ENCODE measurements around the gene EFCAB6. TPM values are rescaled to one million over a fixed set of nuclear protein-coding genes. Genes with fewer than 3 reads are reported as not detected.
A peak's percentile ranks its signal among the peaks of the same experiment; 100 is the strongest.

Gene EFCAB6
- total RNA-seq, 2 experiments from 2014 or later: 0.26 to 0.39 TPM

DNA sequence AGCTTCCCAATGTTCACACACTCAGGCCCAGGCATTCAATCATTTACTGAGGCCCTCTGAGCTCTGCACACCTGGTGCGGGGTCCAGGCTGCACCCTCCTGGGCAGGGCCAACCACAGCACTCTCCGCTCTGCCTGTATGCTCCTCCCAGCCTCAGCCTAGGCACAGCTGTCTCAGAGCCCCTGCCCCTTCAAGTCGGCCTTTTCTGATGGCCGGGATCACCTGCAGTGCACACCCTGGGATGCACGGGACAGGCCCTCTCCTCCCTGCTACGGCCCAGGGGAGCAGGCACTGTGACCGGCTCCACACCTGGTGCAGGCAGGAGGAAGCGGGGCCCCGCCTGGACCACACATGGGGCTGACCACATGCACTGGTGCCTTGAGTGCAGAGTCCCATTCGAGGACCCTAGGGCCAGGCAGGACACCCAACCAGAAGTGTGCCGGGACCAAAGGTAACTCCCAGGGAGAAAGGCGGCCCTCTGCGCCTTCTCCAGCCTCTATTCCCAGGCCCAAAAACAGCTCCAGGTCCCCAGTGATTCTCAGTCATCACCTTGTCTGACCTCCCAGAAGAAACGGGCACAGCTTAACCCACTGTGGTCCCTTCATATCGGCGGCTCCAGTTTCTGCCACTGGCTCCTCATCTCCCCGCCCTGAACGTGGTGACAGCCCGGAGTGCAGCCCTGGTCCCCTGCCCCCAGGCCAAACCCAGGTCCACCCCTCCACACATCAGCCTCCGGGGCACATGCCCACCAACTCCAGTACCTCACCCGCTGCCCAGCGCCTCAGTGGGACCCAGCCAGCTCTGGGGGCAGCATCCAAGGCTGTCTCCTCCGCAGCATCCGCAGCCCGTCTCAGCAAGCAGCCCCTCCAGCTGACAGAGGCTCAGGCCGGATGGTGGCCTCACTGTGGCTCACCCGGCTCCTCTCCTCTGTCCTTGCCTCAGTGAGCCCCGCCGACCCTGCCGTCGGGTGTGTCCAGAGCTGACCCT is 32.7 kb upstream of the EFCAB6 start:
- no peak overlapping the region for H3K4me3 Mint-ChIP-seq
- POLR2A ChIA-PET: no interaction called here
- H3K9me3 Mint-ChIP-seq (ENCODE audit: insufficient read depth): no peaks in the 10 kb centered on the region
- no peaks in the 10 kb centered on the region for H3K27me3 Mint-ChIP-seq (ENCODE audit: low read depth)
- H3K27ac Mint-ChIP-seq: no peak overlapping the region
- H3K36me3 Mint-ChIP-seq (ENCODE audit: low read depth): no peaks in the 10 kb centered on the region
- ATAC-seq (no peak), DNase-seq (no peak)
- H3K4me1 Mint-ChIP-seq (ENCODE audit: low read depth): no peaks in the 10 kb centered on the region
- CTCF ChIA-PET: no interaction called here

DNA sequence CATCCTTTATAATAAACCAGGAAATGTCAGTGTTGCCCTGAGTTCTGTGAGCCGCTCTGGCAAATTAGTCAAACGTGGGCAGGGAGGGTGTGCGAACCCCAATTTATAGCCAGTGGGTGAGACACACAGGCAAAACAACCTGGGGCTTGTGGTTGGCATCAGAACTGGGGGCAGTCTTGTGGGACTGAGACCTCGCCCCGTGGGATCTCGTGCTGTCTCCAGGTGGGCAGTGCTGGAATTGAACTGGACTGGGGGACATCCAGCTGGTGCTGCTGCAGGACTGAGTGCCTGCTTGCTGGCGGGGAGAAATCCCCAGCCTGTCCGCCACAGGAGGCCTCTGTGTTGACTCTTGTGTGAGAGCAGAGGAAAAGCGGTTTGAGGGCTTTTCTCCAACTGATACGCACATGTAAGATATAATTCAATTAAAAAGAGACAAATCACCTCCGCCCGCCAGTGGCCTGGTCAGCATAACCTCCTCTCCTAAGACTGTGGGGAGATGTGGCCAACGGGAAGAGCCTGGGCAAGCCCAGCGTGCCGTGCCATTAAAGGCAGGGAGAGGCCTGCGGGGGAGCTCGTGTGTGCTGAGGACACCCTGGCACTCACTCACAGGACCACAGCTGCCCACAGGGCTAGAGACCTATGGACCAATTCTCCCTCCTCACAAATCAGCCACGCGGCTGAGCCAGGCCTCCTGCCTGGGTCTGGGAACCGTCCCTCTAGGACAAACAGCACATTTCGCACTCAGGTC is 31.9 kb upstream of the EFCAB6 start:
- DNase-seq (no peak), ATAC-seq (no peak)
- H3K4me1 Mint-ChIP-seq (ENCODE audit: low read depth): no peaks in the 10 kb centered on the region
- H3K27me3 Mint-ChIP-seq (ENCODE audit: low read depth): no peaks in the 10 kb centered on the region
- CTCF ChIA-PET: no interaction called here
- H3K9me3 Mint-ChIP-seq (ENCODE audit: insufficient read depth): no peaks in the 10 kb centered on the region
- no peak overlapping the region for H3K27ac Mint-ChIP-seq
- no peak overlapping the region for H3K4me3 Mint-ChIP-seq
- no peaks in the 10 kb centered on the region for H3K36me3 Mint-ChIP-seq (ENCODE audit: low read depth)
- POLR2A ChIA-PET: no interaction called here

DNA sequence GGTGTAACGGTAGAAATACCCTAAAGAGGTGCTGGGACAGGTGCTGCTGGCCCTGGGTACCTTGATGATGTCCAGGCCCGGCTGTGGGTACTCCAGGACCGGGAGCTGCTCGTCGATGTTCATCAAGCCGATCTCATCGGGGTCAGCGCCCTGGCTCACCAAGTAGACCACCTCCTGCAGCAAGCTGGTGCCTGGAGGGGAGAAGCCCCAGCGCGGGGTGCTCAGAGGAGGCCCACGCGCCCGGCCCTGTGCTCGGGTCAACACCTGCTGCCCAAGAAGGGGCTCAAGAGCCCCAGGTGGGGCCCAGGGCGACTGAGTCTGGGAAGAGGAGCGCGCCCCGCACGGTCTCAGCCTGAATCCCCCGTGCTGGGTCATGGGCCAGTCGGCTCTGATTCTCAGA is 29.6 kb upstream of the EFCAB6 start:
- H3K27me3 Mint-ChIP-seq (ENCODE audit: low read depth): no peaks in the 10 kb centered on the region
- no peaks in the 10 kb centered on the region for H3K36me3 Mint-ChIP-seq (ENCODE audit: low read depth)
- ChIA-PET POLR2A (interaction anchor here (0.5 kb wide), 1 partner anchor 83 kb away, joined by 3 read pairs; no protein-coding TSS in a partner anchor), CTCF (no interaction called here)
- no peaks in the 10 kb centered on the region for H3K9me3 Mint-ChIP-seq (ENCODE audit: insufficient read depth)
- no peak for ATAC-seq
- no peaks in the 10 kb centered on the region for H3K4me1 Mint-ChIP-seq (ENCODE audit: low read depth)
- no peak overlapping the region for H3K4me3 Mint-ChIP-seq
- no peak overlapping the region for H3K27ac Mint-ChIP-seq
- no peak for DNase-seq

DNA sequence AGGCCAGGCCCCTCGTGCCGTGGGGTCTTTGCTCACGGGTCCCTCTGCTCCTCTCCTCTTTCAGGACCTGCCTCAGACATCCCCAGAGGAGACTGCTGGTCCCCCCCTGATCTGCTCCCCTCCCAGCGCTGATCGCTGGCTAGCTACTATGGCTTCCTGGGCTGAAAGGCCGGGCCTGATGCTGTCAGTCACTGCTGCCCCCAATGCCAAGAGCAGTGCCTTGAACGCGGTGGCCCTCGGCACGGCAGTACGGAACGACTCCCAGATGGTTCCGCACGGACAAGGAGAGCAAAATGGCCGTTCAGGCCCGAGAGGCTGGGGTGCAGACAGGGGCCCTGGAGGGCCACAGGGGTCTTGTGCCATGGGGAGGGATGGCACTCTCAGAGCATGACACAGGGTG is 28.7 kb upstream of the EFCAB6 start:
- H3K27me3 Mint-ChIP-seq (ENCODE audit: low read depth): no peaks in the 10 kb centered on the region
- CTCF ChIA-PET: no interaction called here

DNA sequence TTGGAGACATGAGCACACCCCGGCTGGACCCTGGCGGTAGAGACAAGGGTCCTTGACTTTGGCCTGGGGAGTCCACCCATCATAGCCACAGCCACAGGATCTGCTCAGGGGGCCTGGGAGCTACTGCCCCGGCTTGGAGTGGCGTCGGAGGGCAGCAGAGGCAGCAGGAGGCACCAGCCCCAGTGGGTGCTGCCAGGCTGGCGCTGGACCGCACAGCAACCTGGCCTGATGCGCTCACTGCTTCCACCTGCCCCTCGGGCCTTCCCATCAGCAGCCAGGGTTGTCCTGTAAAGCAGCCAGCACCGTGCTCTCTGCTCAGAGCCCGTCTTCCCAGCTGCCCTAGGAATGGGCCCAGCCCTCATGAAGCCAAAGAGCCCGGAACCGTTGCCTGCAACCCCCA is 28.3 kb upstream of the EFCAB6 start:
- ChIA-PET POLR2A (no interaction called here), CTCF (no interaction called here)
- DNase-seq (no peak), ATAC-seq (no peak)
- H3K27ac Mint-ChIP-seq: no peak overlapping the region
- no peaks in the 10 kb centered on the region for H3K9me3 Mint-ChIP-seq (ENCODE audit: insufficient read depth)
- no peak overlapping the region for H3K4me3 Mint-ChIP-seq
- no peaks in the 10 kb centered on the region for H3K4me1 Mint-ChIP-seq (ENCODE audit: low read depth)
- no peaks in the 10 kb centered on the region for H3K36me3 Mint-ChIP-seq (ENCODE audit: low read depth)
- peaks cover 2% of the 10 kb centered on the region for H3K27me3 Mint-ChIP-seq (ENCODE audit: low read depth)

More for the DNA sequence above, 28.7 kb upstream of the EFCAB6 start:
- DNase-seq (no peak), ATAC-seq (no peak)
- H3K9me3 Mint-ChIP-seq (ENCODE audit: insufficient read depth): no peaks in the 10 kb centered on the region
- no peak overlapping the region for H3K27ac Mint-ChIP-seq
- no peaks in the 10 kb centered on the region for H3K36me3 Mint-ChIP-seq (ENCODE audit: low read depth)
- H3K4me1 Mint-ChIP-seq (ENCODE audit: low read depth): no peaks in the 10 kb centered on the region
- no peak overlapping the region for H3K4me3 Mint-ChIP-seq
- POLR2A ChIA-PET: no interaction called here

DNA sequence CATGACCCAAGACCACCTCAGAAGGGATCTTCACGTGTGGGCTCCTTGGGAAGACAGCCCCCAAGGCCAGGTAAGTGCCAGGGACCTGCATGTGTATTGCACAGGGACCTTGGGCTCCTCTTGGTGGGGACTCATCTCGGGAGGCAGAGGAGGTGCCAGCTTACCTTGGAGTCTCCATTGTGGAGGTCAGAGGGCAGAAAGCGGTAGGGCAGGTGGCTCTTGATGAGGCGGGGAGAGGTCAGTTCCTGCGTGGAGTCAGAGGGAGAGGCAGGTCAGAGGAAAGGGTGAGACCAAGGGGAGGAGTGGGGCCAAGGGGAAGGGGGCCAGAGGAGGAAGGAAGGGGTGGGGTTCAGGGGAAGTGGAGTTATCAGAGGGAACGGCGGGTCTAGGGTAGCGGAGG is 27.7 kb upstream of the EFCAB6 start:
- ATAC-seq: no peak
- Mint-ChIP-seq H3K27me3 (ENCODE audit: low read depth) (peaks cover 6% of the 10 kb centered on the region), H3K9me3 (ENCODE audit: insufficient read depth) (no peaks in the 10 kb centered on the region), H3K4me1 (ENCODE audit: low read depth) (no peaks in the 10 kb centered on the region), H3K27ac (no peak overlapping the region), H3K4me3 (no peak overlapping the region), H3K36me3 (ENCODE audit: low read depth) (no peaks in the 10 kb centered on the region)
- ChIA-PET CTCF (no interaction called here), POLR2A (no interaction called here)
- no peak for DNase-seq

DNA sequence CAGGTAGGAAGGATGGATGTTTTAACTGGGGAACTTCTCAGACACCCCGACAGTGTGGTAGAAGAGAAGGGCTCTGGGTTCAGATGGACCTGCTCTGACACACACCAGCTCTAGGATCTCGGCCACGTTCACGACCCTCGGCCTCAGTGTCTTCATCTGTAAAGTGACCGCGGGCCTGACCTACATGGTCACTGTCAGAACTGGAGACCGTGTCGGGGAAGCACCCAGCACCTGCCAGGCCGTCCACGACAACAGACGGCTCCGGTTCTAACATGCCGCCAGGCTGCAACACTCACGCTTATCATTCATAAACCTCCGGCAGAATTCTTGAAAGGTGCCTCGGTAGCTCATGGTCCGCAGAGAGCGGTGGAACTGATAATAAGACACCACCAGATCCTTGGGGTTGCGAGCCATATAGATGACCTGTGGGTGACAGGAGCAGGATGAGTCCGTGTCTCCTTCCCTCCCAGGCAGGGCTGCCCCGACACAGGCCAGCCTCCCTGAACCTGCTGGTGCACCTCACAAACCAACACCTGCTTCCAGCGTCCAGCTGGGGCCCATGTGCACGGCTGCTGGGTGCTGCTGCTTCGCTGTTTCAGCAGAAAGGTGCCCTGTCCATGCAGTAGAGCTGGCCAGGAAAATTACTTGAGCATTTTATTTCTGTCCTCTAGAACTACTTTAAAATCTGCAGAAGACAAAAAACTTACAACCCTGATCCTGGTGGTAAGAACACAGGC is 26.6 kb upstream of the EFCAB6 start:
- ChIA-PET CTCF (no interaction called here), POLR2A (no interaction called here)
- Mint-ChIP-seq H3K4me1 (ENCODE audit: low read depth) (no peaks in the 10 kb centered on the region), H3K4me3 (no peak overlapping the region), H3K27ac (no peak overlapping the region), H3K36me3 (ENCODE audit: low read depth) (no peaks in the 10 kb centered on the region), H3K9me3 (ENCODE audit: insufficient read depth) (no peaks in the 10 kb centered on the region), H3K27me3 (ENCODE audit: low read depth) (peaks cover 6% of the 10 kb centered on the region)
- DNase-seq: no peak
- ATAC-seq: no peak

DNA sequence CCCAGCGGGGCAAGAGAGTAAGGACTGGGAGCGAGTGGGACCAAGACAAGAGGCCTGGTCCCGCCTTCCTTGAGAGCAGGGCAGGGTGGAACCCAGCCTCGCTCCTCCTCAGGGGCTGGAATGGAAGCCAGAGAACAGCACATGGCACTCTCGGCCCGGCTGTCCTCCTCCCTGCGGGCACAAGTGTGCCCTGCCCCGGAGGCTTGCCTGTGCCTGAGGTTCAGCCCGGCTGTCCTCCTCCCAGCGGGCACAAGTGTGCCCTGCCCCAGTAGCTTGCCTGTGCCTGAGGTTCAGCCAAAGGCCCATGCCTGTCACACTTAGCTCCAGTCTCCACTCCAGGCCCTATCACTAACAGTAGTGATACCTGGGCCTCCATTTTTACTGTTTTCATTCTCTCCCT is 26.1 kb upstream of the EFCAB6 start:
- no peaks in the 10 kb centered on the region for H3K36me3 Mint-ChIP-seq (ENCODE audit: low read depth)
- H3K9me3 Mint-ChIP-seq (ENCODE audit: insufficient read depth): no peaks in the 10 kb centered on the region
- CTCF ChIA-PET: no interaction called here
- no peak overlapping the region for H3K4me3 Mint-ChIP-seq
- POLR2A ChIA-PET: no interaction called here
- H3K4me1 Mint-ChIP-seq (ENCODE audit: low read depth): no peaks in the 10 kb centered on the region
- ATAC-seq (no peak), DNase-seq (no peak)
- no peak overlapping the region for H3K27ac Mint-ChIP-seq
- H3K27me3 Mint-ChIP-seq (ENCODE audit: low read depth): peaks cover 6% of the 10 kb centered on the region

DNA sequence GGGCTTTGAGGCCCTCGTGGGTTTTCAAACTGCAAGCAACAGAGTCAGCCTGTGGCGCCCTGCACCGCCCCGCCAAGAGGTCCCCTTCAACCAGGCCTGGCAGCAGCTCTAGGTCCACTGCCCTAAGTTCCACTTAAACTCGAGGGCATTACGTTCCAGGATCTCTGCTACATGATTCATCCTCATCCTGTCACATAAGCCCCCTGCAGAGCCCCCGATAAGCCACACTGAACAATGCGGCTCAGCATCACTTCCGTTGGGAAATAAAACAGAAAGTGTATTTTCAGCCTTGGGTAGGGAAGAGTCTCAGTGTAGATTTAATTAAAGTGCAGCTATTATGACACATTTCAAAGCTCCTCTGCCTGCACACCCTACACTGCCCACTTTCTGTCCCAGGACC is 25.6 kb upstream of the EFCAB6 start:
- DNase-seq (no peak), ATAC-seq (no peak)
- no peak overlapping the region for H3K4me3 Mint-ChIP-seq
- no peaks in the 10 kb centered on the region for H3K4me1 Mint-ChIP-seq (ENCODE audit: low read depth)
- ChIA-PET POLR2A (no interaction called here), CTCF (no interaction called here)
- peak overlapping the region; percentile 44 for H3K27ac Mint-ChIP-seq
- H3K9me3 Mint-ChIP-seq (ENCODE audit: insufficient read depth): no peaks in the 10 kb centered on the region
- H3K36me3 Mint-ChIP-seq (ENCODE audit: low read depth): no peaks in the 10 kb centered on the region
- peaks cover 6% of the 10 kb centered on the region for H3K27me3 Mint-ChIP-seq (ENCODE audit: low read depth)

DNA sequence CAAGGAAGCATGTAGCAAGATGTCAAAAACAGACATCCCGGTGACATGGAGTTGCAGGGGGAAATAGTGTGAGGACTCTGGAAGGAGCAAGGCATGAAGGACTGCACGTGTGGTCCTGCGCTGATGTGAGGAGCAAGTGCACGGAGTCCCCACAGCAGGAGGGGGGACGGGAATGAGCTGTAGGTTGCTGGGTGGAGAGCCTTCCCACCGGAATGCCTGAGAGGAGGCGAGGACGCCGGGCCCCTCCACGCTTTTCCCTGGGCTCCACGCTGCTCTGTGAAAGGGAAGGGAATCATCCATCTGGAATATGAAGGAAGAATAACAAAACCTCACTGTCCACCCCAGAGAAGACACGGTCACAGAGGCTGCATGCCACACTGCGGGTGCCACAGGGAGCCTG is 23.6 kb upstream of the EFCAB6 start:
- POLR2A ChIA-PET: no interaction called here
- CTCF ChIA-PET: no interaction called here
- peaks cover 6% of the 10 kb centered on the region for H3K27me3 Mint-ChIP-seq (ENCODE audit: low read depth)
- ATAC-seq: no peak
- no peak overlapping the region for H3K27ac Mint-ChIP-seq
- H3K36me3 Mint-ChIP-seq (ENCODE audit: low read depth): no peaks in the 10 kb centered on the region
- H3K9me3 Mint-ChIP-seq (ENCODE audit: insufficient read depth): no peaks in the 10 kb centered on the region
- no peak for DNase-seq
- no peak overlapping the region for H3K4me3 Mint-ChIP-seq
- H3K4me1 Mint-ChIP-seq (ENCODE audit: low read depth): no peaks in the 10 kb centered on the region

DNA sequence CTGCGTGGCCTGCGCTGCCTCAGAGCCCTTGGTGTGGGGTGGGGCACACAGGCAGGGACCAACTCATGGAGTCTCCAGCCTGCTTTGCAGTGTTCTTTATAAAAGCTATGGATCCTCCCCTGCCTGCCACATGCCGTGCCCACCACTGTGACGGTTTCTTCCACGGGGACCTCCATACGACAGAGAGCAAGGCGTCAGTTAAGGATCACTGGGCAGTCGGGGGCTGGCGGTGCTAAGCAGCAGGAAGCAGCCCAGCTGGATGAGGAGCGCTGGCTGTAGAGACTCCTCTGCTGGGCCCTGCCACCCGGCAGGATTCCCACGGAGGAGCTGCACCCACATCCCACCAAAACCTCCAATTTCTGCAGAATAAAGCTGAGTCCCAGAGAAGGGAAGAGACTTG is 23.1 kb upstream of the EFCAB6 start:
- no peaks in the 10 kb centered on the region for H3K9me3 Mint-ChIP-seq (ENCODE audit: insufficient read depth)
- ATAC-seq: no peak
- ChIA-PET POLR2A (no interaction called here), CTCF (no interaction called here)
- no peaks in the 10 kb centered on the region for H3K36me3 Mint-ChIP-seq (ENCODE audit: low read depth)
- H3K4me3 Mint-ChIP-seq: no peak overlapping the region
- H3K27ac Mint-ChIP-seq: no peak overlapping the region
- no peak for DNase-seq
- peaks cover 6% of the 10 kb centered on the region for H3K27me3 Mint-ChIP-seq (ENCODE audit: low read depth)
- H3K4me1 Mint-ChIP-seq (ENCODE audit: low read depth): no peaks in the 10 kb centered on the region
